ENCODE measurements around the gene SLC4A3. TPM values are rescaled to one million over a fixed set of nuclear protein-coding genes. Genes with fewer than 3 reads are reported as not detected.

The SLC4A3 gene
- total RNA-seq, 1 experiment from 2014 or later, result 7.3 TPM

GRCh38 chr2:219625179-219625578 is 2.3 kb upstream of the SLC4A3 start:
- BruUV-seq (replicated peaks), result no TSS peak
- Histone ChIP-seq H3K36me3 (ENCODE audit: low read depth) (no peaks in the 10 kb centered on the region), H3K9me3 (ENCODE audit: insufficient read depth, low read depth) (no peaks in the 10 kb centered on the region), H3K79me2 (ENCODE audit: low read depth) (no peaks in the 10 kb centered on the region), H3K27ac (no peak overlapping the region), H4K20me1 (ENCODE audit: insufficient read depth) (no peaks in the 10 kb centered on the region), H2AFZ (no peak overlapping the region), H3K9me2 (ENCODE audit: insufficient read depth) (no peaks in the 10 kb centered on the region), H3K4me1 (replicated peaks; ENCODE audit: insufficient read depth) (no peaks in the 10 kb centered on the region), H3K4me3 (no peak overlapping the region), H3K27me3 (ENCODE audit: insufficient read depth, low read depth) (no peaks in the 10 kb centered on the region), H3K4me2 (no peak overlapping the region), H3F3A (ENCODE audit: insufficient read depth, low read depth) (0 out of 2 replicates have a peak, but pooled peaks cover 5% of the 10 kb centered on the region)
- intact Hi-C loops (cut with micrococcal nuclease; ENCODE audit: unreplicated experiment), result no loop called here
- no peak for DNase-seq
- no peak for TF ChIP-seq EZH2 (IDR thresholded peaks at IDR 0.05; ENCODE audit: low read depth)
- TF ChIP-seq, protein P1, sequence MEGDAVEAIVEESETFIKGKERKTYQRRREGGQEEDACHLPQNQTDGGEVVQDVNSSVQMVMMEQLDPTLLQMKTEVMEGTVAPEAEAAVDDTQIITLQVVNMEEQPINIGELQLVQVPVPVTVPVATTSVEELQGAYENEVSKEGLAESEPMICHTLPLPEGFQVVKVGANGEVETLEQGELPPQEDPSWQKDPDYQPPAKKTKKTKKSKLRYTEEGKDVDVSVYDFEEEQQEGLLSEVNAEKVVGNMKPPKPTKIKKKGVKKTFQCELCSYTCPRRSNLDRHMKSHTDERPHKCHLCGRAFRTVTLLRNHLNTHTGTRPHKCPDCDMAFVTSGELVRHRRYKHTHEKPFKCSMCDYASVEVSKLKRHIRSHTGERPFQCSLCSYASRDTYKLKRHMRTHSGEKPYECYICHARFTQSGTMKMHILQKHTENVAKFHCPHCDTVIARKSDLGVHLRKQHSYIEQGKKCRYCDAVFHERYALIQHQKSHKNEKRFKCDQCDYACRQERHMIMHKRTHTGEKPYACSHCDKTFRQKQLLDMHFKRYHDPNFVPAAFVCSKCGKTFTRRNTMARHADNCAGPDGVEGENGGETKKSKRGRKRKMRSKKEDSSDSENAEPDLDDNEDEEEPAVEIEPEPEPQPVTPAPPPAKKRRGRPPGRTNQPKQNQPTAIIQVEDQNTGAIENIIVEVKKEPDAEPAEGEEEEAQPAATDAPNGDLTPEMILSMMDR (conservative IDR thresholded peaks at IDR 0.05), result no peak
- CTCF ChIA-PET, result no interaction called here
- POLR2A ChIA-PET (ENCODE audit: unreplicated experiment), result no interaction called here

DNA sequence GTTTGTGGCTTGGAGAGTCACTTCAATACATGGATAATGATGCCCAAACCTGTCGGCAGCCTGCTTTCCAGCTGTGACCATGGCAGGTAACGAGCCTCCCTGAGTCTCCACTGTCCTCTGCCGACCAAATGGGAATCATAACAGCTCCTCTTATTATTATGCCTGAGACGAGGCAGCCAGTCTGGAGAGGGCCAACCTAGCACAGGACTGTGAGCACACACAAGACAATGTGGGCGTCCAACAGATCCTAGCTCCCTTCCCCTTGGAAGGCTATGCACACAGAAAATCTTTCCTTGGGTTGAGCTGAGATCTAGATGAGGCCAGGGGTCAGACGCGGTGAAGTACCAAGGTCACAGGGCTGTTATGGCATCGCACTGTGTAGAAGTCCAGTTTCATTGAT is 890 bp upstream of the SLC4A3 start:
- TF ChIP-seq EZH2 (IDR thresholded peaks at IDR 0.05; ENCODE audit: low read depth), result no peak
- TF ChIP-seq, protein P1 (conservative IDR thresholded peaks at IDR 0.05), result no peak
- no peaks in the 10 kb centered on the region for H3K79me2 ChIP-seq (ENCODE audit: low read depth)
- H3K4me2 ChIP-seq, result no peak overlapping the region
- 0 out of 2 replicates have a peak, but pooled peaks cover 5% of the 10 kb centered on the region for H3F3A ChIP-seq (ENCODE audit: insufficient read depth, low read depth)
- H3K27ac ChIP-seq, result no peak overlapping the region
- ChIA-PET POLR2A (ENCODE audit: unreplicated experiment) (no interaction called here), CTCF (no interaction called here)
- no peak overlapping the region for H3K4me3 ChIP-seq
- intact Hi-C loops (cut with micrococcal nuclease; ENCODE audit: unreplicated experiment), result no loop called here
- no peaks in the 10 kb centered on the region for H3K9me3 ChIP-seq (ENCODE audit: insufficient read depth, low read depth)
- H3K36me3 ChIP-seq (ENCODE audit: low read depth), result no peaks in the 10 kb centered on the region
- BruUV-seq (replicated peaks), result no TSS peak
- no peak overlapping the region for H2AFZ ChIP-seq
- no peaks in the 10 kb centered on the region for H3K4me1 ChIP-seq (replicated peaks; ENCODE audit: insufficient read depth)
- no peaks in the 10 kb centered on the region for H3K27me3 ChIP-seq (ENCODE audit: insufficient read depth, low read depth)
- no peak for DNase-seq
- no peaks in the 10 kb centered on the region for H3K9me2 ChIP-seq (ENCODE audit: insufficient read depth)
- H4K20me1 ChIP-seq (ENCODE audit: insufficient read depth), result no peaks in the 10 kb centered on the region

- H3K9me2 ChIP-seq (ENCODE audit: insufficient read depth), result no peaks in the 10 kb centered on the region
- H3K27ac ChIP-seq, result no peak overlapping the region
- H3K9me3 ChIP-seq (ENCODE audit: insufficient read depth, low read depth), result no peaks in the 10 kb centered on the region
- H3K4me2 ChIP-seq, result peak overlapping the region; percentile 90
- no peaks in the 10 kb centered on the region for H3K79me2 ChIP-seq (ENCODE audit: low read depth)
- ChIA-PET CTCF (interaction anchor here (0.5 kb wide), 1 partner anchor 9 kb away, joined by 4 read pairs; no protein-coding TSS in a partner anchor), POLR2A (ENCODE audit: unreplicated experiment) (no interaction called here)
- no peaks in the 10 kb centered on the region for H3K4me1 ChIP-seq (replicated peaks; ENCODE audit: insufficient read depth)
- BruUV-seq (replicated peaks), result no TSS peak
- no peaks in the 10 kb centered on the region for H3K27me3 ChIP-seq (ENCODE audit: insufficient read depth, low read depth)
- 0 out of 2 replicates have a peak, but pooled peaks cover 5% of the 10 kb centered on the region for H3F3A ChIP-seq (ENCODE audit: insufficient read depth, low read depth)
- intact Hi-C loops (cut with micrococcal nuclease; ENCODE audit: unreplicated experiment), result no loop called here
- H2AFZ ChIP-seq, result peak overlapping the region; percentile 67; the same call in 1 of the 2 replicates
- no peak for DNase-seq
- H4K20me1 ChIP-seq (ENCODE audit: insufficient read depth), result no peaks in the 10 kb centered on the region
- TF ChIP-seq, protein P1 (conservative IDR thresholded peaks at IDR 0.05), result no peak
- TF ChIP-seq EZH2 (IDR thresholded peaks at IDR 0.05; ENCODE audit: low read depth), result no peak
- H3K36me3 ChIP-seq (ENCODE audit: low read depth), result no peaks in the 10 kb centered on the region
- peak overlapping the region; percentile 71; the same call in 1 of the 2 replicates for H3K4me3 ChIP-seq
Measured at GRCh38 chr2:219628235-219628985, 980 bp downstream of the SLC4A3 start.
